K562 (cell line): ENCODE measurements around the gene CTDNEP1. TPM values are rescaled to one million over a fixed set of nuclear protein-coding genes. Genes with fewer than 3 reads are reported as not detected.

Experiments
- CHD1 ChIP-seq: fragments of 200-600 bp; sonication (generic); IDR thresholded peaks from one replicate; pipeline ENCODE4 v1.6.1; 2012; ENCODE audit warnings: mild to moderate bottlenecking, moderate library complexity, low read length, inconsistent platforms
- GABPA ChIP-seq: fragments of 200-800 bp; sonication (Bioruptor generic); conservative IDR thresholded peaks from 2 replicates; pipeline ENCODE4 v1.6.1; 2016; ENCODE audit warnings: low read depth, missing genetic modification characterization, missing compliant biosample characterization
- HDAC6 ChIP-seq: IDR thresholded peaks from 2 replicates; pipeline ENCODE4 v1.6.1; 2012; ENCODE audit warnings: low read depth, mild to moderate bottlenecking, control low read depth, inconsistent platforms, low read length, moderate library complexity
- POLR2AphosphoS5 ChIP-seq: IDR thresholded peaks from 2 replicates; pipeline ENCODE4 v1.6.1; 2011; ENCODE audit warnings: mild to moderate bottlenecking, low read depth, low read length, moderate library complexity; ENCODE audit not compliant: control insufficient read depth, insufficient read depth
- POLR2G ChIP-seq: fragments of 200-400 bp; formaldehyde crosslinking; IDR thresholded peaks from 2 replicates; pipeline ENCODE4 v1.6.1; 2017; ENCODE audit warnings: low read depth, mild to moderate bottlenecking, antibody characterized with exemption, low read length, moderate library complexity
- RBM17 ChIP-seq: fragments of 200-400 bp; formaldehyde crosslinking; IDR thresholded peaks from 2 replicates; pipeline ENCODE4 v1.6.1; 2017; ENCODE audit warnings: low read depth, mild to moderate bottlenecking, low read length, borderline replicate concordance
- SPI1 ChIP-seq: IDR thresholded peaks from 2 replicates; pipeline ENCODE4 v1.6.1; 2011; ENCODE audit warnings: low read depth, low read length, control low read depth, borderline replicate concordance
- ZBTB1 ChIP-seq: sonication (generic); formaldehyde crosslinking; IDR thresholded peaks from 2 replicates; pipeline ENCODE4 v1.8.1; 2023; ENCODE audit warnings: missing genetic modification reagents, low read depth, mild to moderate bottlenecking, borderline replicate concordance
- ZNF274 ChIP-seq: IDR thresholded peaks from 2 replicates; pipeline ENCODE4 v1.6.1; 2011; ENCODE audit warnings: low read depth, mild to moderate bottlenecking, low read length, moderate library complexity, borderline replicate concordance
- polyA plus RNA-seq, 8 experiments: library from polyadenylated mRNA; depleted of rRNA in 4 of 8; stranded (reverse) in 5 of 8; unstranded in 3 of 8; fragments of >200 nt; fragmentation: Nextera tagmentation in 2 of 8; fragmentation: Illumina TruSeq in 1 of 8; extraction: Ambion mirVana in 2 of 8; extraction: Trizol in 1 of 8; gene quantifications; 2 replicates each; pipeline versions ENCODE4 v1.2.1 to v1.2.3, GENCODE V29; 2011 to 2014; ENCODE audit warnings: inconsistent platforms in 1 of 8, missing spikeins in 1 of 8
- total RNA-seq, 7 experiments: library from RNA; depleted of rRNA in 6 of 7; stranded (reverse); fragments of >200 nt in 6 of 7; fragmentation: Illumina TruSeq in 2 of 7; extraction: Trizol in 2 of 7; gene quantifications; 2 replicates each; pipeline versions ENCODE4 v1.2.1 to v1.2.3, GENCODE V29; 2011 to 2021; ENCODE audit warnings: low replicate concordance in 1 of 7
- TF ChIP-seq, protein P1 (sequence below), 2 experiments: fragments of 450-650 bp in 1 of 2; sonication (generic) in 1 of 2; formaldehyde crosslinking in 1 of 2; IDR thresholded peaks in 1 of 2; conservative IDR thresholded peaks in 1 of 2; 2 replicates each; pipeline versions ENCODE4 v1.6.1 to v1.8.1; 2016 to 2023; ENCODE audit warnings: mild to moderate bottlenecking in 2 of 2, moderate library complexity in 2 of 2, inconsistent platforms in 1 of 2, missing genetic modification reagents in 1 of 2
- TF ChIP-seq, protein P2 (sequence below): fragments of 250-450 bp; sonication (Bioruptor Pico); IDR thresholded peaks from 2 replicates; pipeline ENCODE4 v1.4.0; 2020; ENCODE audit warnings: mild to moderate bottlenecking
- TF ChIP-seq, protein P3 (sequence below), 2 experiments: fragments of 450-650 bp; formaldehyde crosslinking in 1 of 2; IDR thresholded peaks; 2 replicates each; pipeline versions ENCODE4 v1.4.0 to v1.6.1; 2014 to 2020; ENCODE audit warnings: mild to moderate bottlenecking in 2 of 2, borderline replicate concordance in 1 of 2, low read depth in 1 of 2

The CTDNEP1 gene
- total and polyA plus RNA-seq, 9 of the 15 experiments (the other 6 are each of a cell fraction or from before 2014, with no cell fraction given), result 10.7 to 150 (median 28.5) TPM

DNA sequence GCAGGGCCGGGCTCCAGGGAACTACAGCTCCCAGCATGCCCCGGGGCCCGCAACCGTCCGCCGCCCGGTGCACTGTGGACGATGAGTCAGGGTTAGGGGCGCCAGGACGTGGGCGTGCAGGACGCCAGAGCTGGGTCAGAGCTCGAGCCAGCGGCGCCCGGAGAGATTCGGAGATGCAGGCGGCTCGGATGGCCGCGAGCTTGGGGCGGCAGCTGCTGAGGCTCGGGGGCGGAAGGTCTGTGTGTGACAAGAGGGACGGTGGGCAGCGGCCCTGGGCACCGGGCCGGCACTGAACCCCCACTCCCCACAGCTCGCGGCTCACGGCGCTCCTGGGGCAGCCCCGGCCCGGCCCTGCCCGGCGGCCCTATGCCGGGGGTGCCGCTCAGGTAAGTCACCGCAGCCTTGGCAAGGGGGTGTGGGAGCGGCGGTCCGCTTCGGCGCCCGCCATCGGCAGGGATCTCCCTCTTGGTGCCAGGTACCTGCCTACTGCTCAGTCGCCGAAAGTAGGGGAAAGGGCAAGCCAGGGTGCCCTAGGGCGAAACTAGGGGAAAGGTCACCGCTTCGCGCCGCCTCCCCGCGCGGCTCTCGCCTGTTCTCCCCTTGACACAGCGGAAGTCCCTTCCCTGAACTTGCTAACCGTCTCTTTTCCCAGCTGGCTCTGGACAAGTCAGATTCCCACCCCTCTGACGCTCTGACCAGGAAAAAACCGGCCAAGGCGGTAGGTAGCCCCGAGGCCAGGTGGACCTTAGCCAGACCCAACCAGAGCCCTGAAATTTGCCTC lies 31.5 kb downstream of the CTDNEP1 start, which contains the start of the genes ACADVL and DLG4 (continued):
- TF ChIP-seq, protein P1, sequence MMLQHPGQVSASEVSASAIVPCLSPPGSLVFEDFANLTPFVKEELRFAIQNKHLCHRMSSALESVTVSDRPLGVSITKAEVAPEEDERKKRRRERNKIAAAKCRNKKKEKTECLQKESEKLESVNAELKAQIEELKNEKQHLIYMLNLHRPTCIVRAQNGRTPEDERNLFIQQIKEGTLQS (IDR thresholded peaks at IDR 0.05), result peak; percentile 51
- TF ChIP-seq, protein P1 (CRISPR knock-in tag; conservative IDR thresholded peaks at IDR 0.05), result no peak
- TF ChIP-seq CHD1 (peak; percentile 81), POLR2G (peak; percentile 91), GABPA (tag) (peak; percentile 16; the same call in 1 of the 2 replicates), POLR2AphosphoS5 (peak; percentile 58; the same call in 1 of the 2 replicates), HDAC6 (no peak), ZNF274 (no peak), RBM17 (no peak), ZBTB1 (0 out of 2 replicates have a peak, but pooled peaks have one; percentile 8), SPI1 (peak; percentile 27; the same call in 1 of the 2 replicates)
- TF ChIP-seq, protein P2, sequence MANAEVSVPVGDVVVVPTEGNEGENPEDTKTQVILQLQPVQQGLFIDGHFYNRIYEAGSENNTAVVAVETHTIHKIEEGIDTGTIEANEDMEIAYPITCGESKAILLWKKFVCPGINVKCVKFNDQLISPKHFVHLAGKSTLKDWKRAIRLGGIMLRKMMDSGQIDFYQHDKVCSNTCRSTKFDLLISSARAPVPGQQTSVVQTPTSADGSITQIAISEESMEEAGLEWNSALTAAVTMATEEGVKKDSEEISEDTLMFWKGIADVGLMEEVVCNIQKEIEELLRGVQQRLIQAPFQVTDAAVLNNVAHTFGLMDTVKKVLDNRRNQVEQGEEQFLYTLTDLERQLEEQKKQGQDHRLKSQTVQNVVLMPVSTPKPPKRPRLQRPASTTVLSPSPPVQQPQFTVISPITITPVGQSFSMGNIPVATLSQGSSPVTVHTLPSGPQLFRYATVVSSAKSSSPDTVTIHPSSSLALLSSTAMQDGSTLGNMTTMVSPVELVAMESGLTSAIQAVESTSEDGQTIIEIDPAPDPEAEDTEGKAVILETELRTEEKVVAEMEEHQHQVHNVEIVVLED (CRISPR knock-in tag), result peak; percentile 69
- TF ChIP-seq, protein P3, sequence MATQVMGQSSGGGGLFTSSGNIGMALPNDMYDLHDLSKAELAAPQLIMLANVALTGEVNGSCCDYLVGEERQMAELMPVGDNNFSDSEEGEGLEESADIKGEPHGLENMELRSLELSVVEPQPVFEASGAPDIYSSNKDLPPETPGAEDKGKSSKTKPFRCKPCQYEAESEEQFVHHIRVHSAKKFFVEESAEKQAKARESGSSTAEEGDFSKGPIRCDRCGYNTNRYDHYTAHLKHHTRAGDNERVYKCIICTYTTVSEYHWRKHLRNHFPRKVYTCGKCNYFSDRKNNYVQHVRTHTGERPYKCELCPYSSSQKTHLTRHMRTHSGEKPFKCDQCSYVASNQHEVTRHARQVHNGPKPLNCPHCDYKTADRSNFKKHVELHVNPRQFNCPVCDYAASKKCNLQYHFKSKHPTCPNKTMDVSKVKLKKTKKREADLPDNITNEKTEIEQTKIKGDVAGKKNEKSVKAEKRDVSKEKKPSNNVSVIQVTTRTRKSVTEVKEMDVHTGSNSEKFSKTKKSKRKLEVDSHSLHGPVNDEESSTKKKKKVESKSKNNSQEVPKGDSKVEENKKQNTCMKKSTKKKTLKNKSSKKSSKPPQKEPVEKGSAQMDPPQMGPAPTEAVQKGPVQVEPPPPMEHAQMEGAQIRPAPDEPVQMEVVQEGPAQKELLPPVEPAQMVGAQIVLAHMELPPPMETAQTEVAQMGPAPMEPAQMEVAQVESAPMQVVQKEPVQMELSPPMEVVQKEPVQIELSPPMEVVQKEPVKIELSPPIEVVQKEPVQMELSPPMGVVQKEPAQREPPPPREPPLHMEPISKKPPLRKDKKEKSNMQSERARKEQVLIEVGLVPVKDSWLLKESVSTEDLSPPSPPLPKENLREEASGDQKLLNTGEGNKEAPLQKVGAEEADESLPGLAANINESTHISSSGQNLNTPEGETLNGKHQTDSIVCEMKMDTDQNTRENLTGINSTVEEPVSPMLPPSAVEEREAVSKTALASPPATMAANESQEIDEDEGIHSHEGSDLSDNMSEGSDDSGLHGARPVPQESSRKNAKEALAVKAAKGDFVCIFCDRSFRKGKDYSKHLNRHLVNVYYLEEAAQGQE (IDR thresholded peaks at IDR 0.05; ENCODE audit: borderline replicate concordance), result no peak
- TF ChIP-seq, protein P3 (CRISPR knock-in tag; IDR thresholded peaks at IDR 0.05; ENCODE audit: low read depth), result peak; percentile 47; the same call in 1 of the 2 replicates
- TF ChIP-seq, all 486 proteins: peak for 76
